A673 (cell line): ENCODE data around the gene COPZ1. TPM values are rescaled to one million over a fixed set of nuclear protein-coding genes. Genes with fewer than 3 reads are reported as not detected.

Experiments
- BruUV-seq: library from RNA; stranded (reverse); fragments of 400-500 nt; replicated peaks from 2 replicates; lab custom pipeline; 2021; lab: Mats Ljungman, UMichigan
- CTCF ChIA-PET: fragments of 300-600 bp; sonication (Branson Sonifier 250); formaldehyde crosslinking; loops from one replicate; lab custom pipeline; 2022; ENCODE audit warnings: antibody characterized with exemption; lab: Charles Lee
- POLR2A ChIA-PET: fragments of 300-600 bp; sonication (Branson Sonifier 250); formaldehyde crosslinking; loops from one replicate; lab custom pipeline; 2022; ENCODE audit warnings: antibody characterized with exemption; ENCODE audit not compliant: low non-redundant PET; lab: Charles Lee
- DNase-seq: peaks from one replicate; pipeline ENCODE4 v3.0.0-alpha.2; 2015; ENCODE audit warnings: low spot score
- H3K27ac ChIP-seq: fragments of 200-600 bp; sonication (generic); 2 replicates; pipeline ENCODE4 v1.5.1; 2016; ENCODE audit warnings: mixed run types, low read depth, mild to moderate bottlenecking, mixed read lengths, antibody characterized with exemption, low read length; ENCODE audit not compliant: poor library complexity, severe bottlenecking
- H3K27me3 ChIP-seq: fragments of 200-600 bp; sonication (generic); replicated peaks from 2 replicates; pipeline ENCODE4 v1.6.1; 2017; ENCODE audit warnings: mixed run types, low read depth, mild to moderate bottlenecking, mixed read lengths, antibody characterized with exemption, low read length; ENCODE audit not compliant: insufficient read depth, poor library complexity
- H3K36me3 ChIP-seq: fragments of 200-600 bp; sonication (generic); 2 replicates; pipeline ENCODE4 v1.6.1; 2016; ENCODE audit warnings: mixed run types, mild to moderate bottlenecking, mixed read lengths, antibody characterized with exemption, low read length; ENCODE audit not compliant: insufficient read depth, poor library complexity, severe bottlenecking
- H3K4me1 ChIP-seq: fragments of 200-600 bp; sonication (generic); 2 replicates; pipeline ENCODE4 v1.6.1; 2017; ENCODE audit warnings: mixed run types, mild to moderate bottlenecking, mixed read lengths, antibody characterized with exemption, low read length; ENCODE audit not compliant: insufficient read depth, poor library complexity, severe bottlenecking
- H3K4me3 ChIP-seq: fragments of 200-600 bp; sonication (generic); 2 replicates; pipeline ENCODE4 v1.5.1; 2016; ENCODE audit warnings: low read depth, mixed run types, mild to moderate bottlenecking, mixed read lengths, low read length; ENCODE audit not compliant: poor library complexity, severe bottlenecking
- H3K9me3 ChIP-seq: fragments of 200-600 bp; sonication (generic); 2 replicates; pipeline ENCODE4 v1.6.1; 2016; ENCODE audit warnings: mixed run types, low read depth, mild to moderate bottlenecking, mixed read lengths, antibody characterized with exemption, low read length; ENCODE audit not compliant: poor library complexity, severe bottlenecking
- CTCF ChIP-seq: fragments of 300-800, 200-600 bp; sonication (generic); conservative IDR thresholded peaks from 2 replicates; pipeline ENCODE4 v1.5.1; 2017; ENCODE audit warnings: low read depth, mild to moderate bottlenecking, antibody characterized with exemption, low read length, moderate library complexity, mixed read lengths
- EZH2 ChIP-seq: fragments of 200-600 bp; sonication (generic); IDR thresholded peaks from 2 replicates; pipeline ENCODE4 v1.6.1; 2017; ENCODE audit warnings: borderline replicate concordance, low read depth, mild to moderate bottlenecking, mixed read lengths, antibody characterized with exemption, low read length; ENCODE audit not compliant: poor library complexity, severe bottlenecking
- intact Hi-C: fragments of 100-400 bp; cut with micrococcal nuclease; formaldehyde crosslinking; loops from one replicate; pipeline ENCODE4 v1.10.0; 2022; ENCODE audit not compliant: unreplicated experiment
- total RNA-seq: library from RNA; stranded (reverse); gene quantifications from 2 replicates; pipeline ENCODE4 v1.2.3, GENCODE V29; 2021

COPZ1 gene
- total RNA-seq, 1 experiment from 2014 or later: 187 TPM

GRCh38 chr12:54357506-54358190 is 32.7 kb downstream of the COPZ1 start:
- TF ChIP-seq EZH2 (no peak), CTCF (no peak)
- intact Hi-C loops: no loop called here
- ChIA-PET POLR2A (no interaction called here), CTCF (no interaction called here)
- no peaks in the 10 kb centered on the region for H3K27me3 ChIP-seq
- H3K4me3 ChIP-seq: peak overlapping the region; percentile 66
- no peaks in the 10 kb centered on the region for H3K36me3 ChIP-seq
- no peaks in the 10 kb centered on the region for H3K9me3 ChIP-seq
- DNase-seq: no peak
- peak overlapping the region; percentile 89 for H3K27ac ChIP-seq
- BruUV-seq: no TSS peak
- peaks cover 52% of the 10 kb centered on the region for H3K4me1 ChIP-seq

- no peak for TF ChIP-seq CTCF
- no peak for TF ChIP-seq EZH2
- BruUV-seq: TSS peak; percentile 83
Observed at GRCh38 chr12:54358191-54358944, 33.4 kb downstream of the COPZ1 start.

GRCh38 chr12:54358945-54359761 is 34.2 kb downstream of the COPZ1 start:
- ChIA-PET CTCF (interaction anchor here (0.5 to 1.9 kb wide), 7 partner anchors 10 to 143 kb away, joined by 3 to 8 read pairs (median 3); partner anchors contain the start of gene COPZ1), POLR2A (interaction anchor here (0.5 to 0.9 kb wide), 2 partner anchors 9 to 79 kb away, joined by 3 read pairs; partner anchors contain the start of gene HNRNPA1)
- TSS peak; percentile 94 for BruUV-seq
- H3K27me3 ChIP-seq: no peaks in the 10 kb centered on the region
- H3K36me3 ChIP-seq: no peaks in the 10 kb centered on the region
- no peak for TF ChIP-seq CTCF
- no peak for TF ChIP-seq EZH2
- H3K4me3 ChIP-seq: peak overlapping the region; percentile 66
- DNase-seq: peak; percentile 99
- H3K27ac ChIP-seq: peak overlapping the region; percentile 89
- no peaks in the 10 kb centered on the region for H3K9me3 ChIP-seq
- intact Hi-C loops: no loop called here
- H3K4me1 ChIP-seq: peaks cover 40% of the 10 kb centered on the region

More at GRCh38 chr12:54358191-54358944, 33.4 kb downstream of the COPZ1 start:
- CTCF ChIA-PET: interaction anchor here (0.8 to 1.9 kb wide), 5 partner anchors 11 to 142 kb away, joined by 3 to 8 read pairs (median 3); no protein-coding TSS in a partner anchor
- Histone ChIP-seq H3K27me3 (no peaks in the 10 kb centered on the region), H3K4me1 (peaks cover 45% of the 10 kb centered on the region), H3K27ac (peak overlapping the region; percentile 89), H3K4me3 (peak overlapping the region; percentile 66), H3K9me3 (no peaks in the 10 kb centered on the region), H3K36me3 (no peaks in the 10 kb centered on the region)
- POLR2A ChIA-PET: interaction anchor here (0.7 kb wide), 1 partner anchor 23 kb away, joined by 4 read pairs; no protein-coding TSS in a partner anchor
- intact Hi-C loops: no loop called here
- peak; percentile 40 for DNase-seq
